Epithelial cell of prostate (primary cell): ENCODE data around the gene RSRC2.
"Not testable (repeated sequence)": the region's sequence is repeated elsewhere in the genome, so short reads cannot be mapped to it uniquely, and the experiment has no call there.

Experiments used
- DNase-seq: peaks from one replicate; pipeline ENCODE4 v3.0.0-alpha.2; 2011; ENCODE audit warnings: low read depth, low spot score
- H3K27ac ChIP-seq: fragments of 450-650 bp; 2 replicates; pipeline ENCODE4 v1.5.1; 2017; ENCODE audit warnings: mild to moderate bottlenecking

RSRC2 gene

GRCh38 chr12:122526683-122527477 lies at the start of gene RSRC2, which contains the start of gene KNTC1:
TSS of gene RSRC2 (minus strand) at chr12:122526936. CDS start at chr12:122526853, 83 bp downstream.
TSS of gene KNTC1 (plus strand) at chr12:122527249. CDS start at chr12:122530064, 2,815 bp downstream.
- peak within 1 kb of the TSS; percentile 93 for H3K27ac ChIP-seq
- peak; percentile 97 for DNase-seq

- no peak overlapping the region for H3K27ac ChIP-seq
- no peak for DNase-seq
These were observed 45.1 kb upstream of the RSRC2 start for GRCh38 chr12:122571821-122572220.

GRCh38 chr12:122570006-122570405 lies 43.3 kb upstream of the RSRC2 start:
- H3K27ac ChIP-seq, DNase-seq: not testable (repeated sequence)

GRCh38 chr12:122569288-122569687 lies 42.6 kb upstream of the RSRC2 start:
- DNase-seq = no peak
- H3K27ac ChIP-seq = no peak overlapping the region

GRCh38 chr12:122566816-122567215 lies 40.1 kb upstream of the RSRC2 start:
- not testable (repeated sequence) for DNase-seq, H3K27ac ChIP-seq

- DNase-seq = no peak
- no peak overlapping the region for H3K27ac ChIP-seq
These were observed 36.6 kb upstream of the RSRC2 start for GRCh38 chr12:122563361-122563760.

GRCh38 chr12:122560138-122560537 lies 33.4 kb upstream of the RSRC2 start:
- H3K27ac ChIP-seq = no peak overlapping the region

GRCh38 chr12:122558745-122559641 lies 32.3 kb upstream of the RSRC2 start:
- no peak overlapping the region for H3K27ac ChIP-seq

More at GRCh38 chr12:122560138-122560537, 33.4 kb upstream of the RSRC2 start:
- no peak for DNase-seq

GRCh38 chr12:122547330-122547729 lies 20.6 kb upstream of the RSRC2 start:
- DNase-seq = no peak
- no peak overlapping the region for H3K27ac ChIP-seq

More at GRCh38 chr12:122558745-122559641, 32.3 kb upstream of the RSRC2 start:
- DNase-seq = no peak

GRCh38 chr12:122545855-122546254 lies 19.1 kb upstream of the RSRC2 start:
- DNase-seq = no peak
- H3K27ac ChIP-seq = no peak overlapping the region

- no peak overlapping the region for H3K27ac ChIP-seq
- no peak for DNase-seq
These were observed 17.8 kb upstream of the RSRC2 start for GRCh38 chr12:122544537-122544936.

- H3K27ac ChIP-seq = no peak overlapping the region
- DNase-seq = no peak
These were observed 11.8 kb upstream of the RSRC2 start for GRCh38 chr12:122538496-122538895.

- no peak overlapping the region for H3K27ac ChIP-seq
These were observed 10.3 kb upstream of the RSRC2 start for GRCh38 chr12:122537021-122537420.

GRCh38 chr12:122533856-122534255 lies 7.1 kb upstream of the RSRC2 start:
- no peak overlapping the region for H3K27ac ChIP-seq
- DNase-seq = no peak

More at GRCh38 chr12:122537021-122537420, 10.3 kb upstream of the RSRC2 start:
- no peak for DNase-seq

- DNase-seq = no peak
- no peak overlapping the region for H3K27ac ChIP-seq
These were observed 2.3 kb upstream of the RSRC2 start for GRCh38 chr12:122528992-122529391.

- H3K27ac ChIP-seq = no peak overlapping the region
- DNase-seq = no peak
These were observed 1.8 kb upstream of the RSRC2 start for GRCh38 chr12:122528582-122528981.

GRCh38 chr12:122527478-122527944 lies 775 bp upstream of the RSRC2 start:
- DNase-seq = no peak

GRCh38 chr12:122523846-122524718 lies 2.7 kb downstream of the RSRC2 start:
- no peak for DNase-seq
- peak overlapping the region; percentile 93 for H3K27ac ChIP-seq

More at GRCh38 chr12:122527478-122527944, 775 bp upstream of the RSRC2 start:
- H3K27ac ChIP-seq = peak overlapping the region; percentile 93

GRCh38 chr12:122523280-122523679 lies 3.5 kb downstream of the RSRC2 start:
- H3K27ac ChIP-seq = peak overlapping the region; percentile 0
- no peak for DNase-seq

- DNase-seq = no peak
- H3K27ac ChIP-seq = no peak overlapping the region
These were observed 6.1 kb downstream of the RSRC2 start for GRCh38 chr12:122520676-122521075.
